Keratinocyte (primary cell): Measurements from ENCODE around the gene DENND4C. TPM values are rescaled to one million over a fixed set of nuclear protein-coding genes. Genes with fewer than 3 reads are reported as not detected.
A peak's percentile ranks its signal among the peaks of the same experiment; 100 is the strongest.

Source experiments
- DNase-seq: peaks from one replicate; pipeline ENCODE4 v3.0.0-alpha.2; 2011; ENCODE audit warnings: low read depth, missing footprints, low spot score
- FAIRE-seq: peaks from 2 replicates; lab custom pipeline; 2011; peaks lifted over from hg19 to GRCh38; lab: Jason Lieb, UNC
- H2AFZ ChIP-seq: 2 replicates; pipeline ENCODE4 v1.6.0; 2012; ENCODE audit warnings: low read length, control low read depth, inconsistent platforms; ENCODE audit not compliant: control insufficient read depth
- H3K27ac ChIP-seq: 2 replicates; pipeline ENCODE4 v1.5.1; 2011; ENCODE audit warnings: low read length; ENCODE audit not compliant: control insufficient read depth, insufficient read depth
- H3K27me3 ChIP-seq: 3 replicates; pipeline ENCODE4 v1.6.0; 2011; ENCODE audit warnings: low read length; ENCODE audit not compliant: control insufficient read depth, insufficient read depth; ENCODE audit errors: extremely low read depth
- H3K36me3 ChIP-seq, 2 experiments: 2 replicates in 1 of 2; 3 replicates in 1 of 2; pipeline ENCODE4 v1.5.1; 2011; ENCODE audit warnings: low read length in 2 of 2, mild to moderate bottlenecking in 1 of 2; ENCODE audit not compliant: control insufficient read depth in 2 of 2, insufficient read depth in 2 of 2; ENCODE audit errors: extremely low read depth in 1 of 2
- H3K4me1 ChIP-seq: 3 replicates; pipeline ENCODE4 v1.5.1; 2011; ENCODE audit warnings: low read length; ENCODE audit not compliant: control insufficient read depth, insufficient read depth; ENCODE audit errors: extremely low read depth
- H3K4me2 ChIP-seq: 3 replicates; pipeline ENCODE4 v1.6.0; 2011; ENCODE audit warnings: low read depth, low read length; ENCODE audit not compliant: control insufficient read depth, insufficient read depth; ENCODE audit errors: extremely low read depth
- H3K4me3 ChIP-seq, 3 experiments: fragments of 200-600 bp in 1 of 3; sonication (generic) in 1 of 3; 2 replicates in 2 of 3; 3 replicates in 1 of 3; pipeline ENCODE4 v1.5.1; 2011 to 2016; ENCODE audit warnings: low read length in 3 of 3, mild to moderate bottlenecking in 3 of 3, control low read depth in 2 of 3, inconsistent platforms in 1 of 3, low read depth in 1 of 3, mixed read lengths in 1 of 3, mixed run types in 1 of 3, moderate library complexity in 1 of 3; ENCODE audit not compliant: control insufficient read depth in 2 of 3, insufficient read depth in 2 of 3; ENCODE audit errors: extremely low read depth in 1 of 3
- H3K79me2 ChIP-seq: 2 replicates; pipeline ENCODE4 v1.6.0; 2012; ENCODE audit warnings: low read length; ENCODE audit not compliant: control insufficient read depth, insufficient read depth
- H3K9ac ChIP-seq: 3 replicates; pipeline ENCODE4 v1.6.0; 2011; ENCODE audit warnings: low read length; ENCODE audit not compliant: control insufficient read depth, insufficient read depth; ENCODE audit errors: extremely low read depth
- H3K9me1 ChIP-seq: 3 replicates; pipeline ENCODE4 v1.6.0; 2011; ENCODE audit warnings: low read length; ENCODE audit not compliant: control insufficient read depth, insufficient read depth; ENCODE audit errors: extremely low read depth
- H3K9me3 ChIP-seq: 2 replicates; pipeline ENCODE4 v1.5.1; 2012; ENCODE audit warnings: low read depth, low read length; ENCODE audit not compliant: control insufficient read depth
- H4K20me1 ChIP-seq: 3 replicates; pipeline ENCODE4 v1.6.0; 2011; ENCODE audit warnings: low read length; ENCODE audit not compliant: control insufficient read depth, insufficient read depth; ENCODE audit errors: extremely low read depth
- CTCF ChIP-seq, 3 experiments: IDR thresholded peaks in 1 of 3; conservative IDR thresholded peaks in 1 of 3; optimal IDR thresholded peaks in 1 of 3; 2 replicates in 2 of 3; 3 replicates in 1 of 3; pipeline versions ENCODE3 to v1.5.1; 2011; ENCODE audit warnings: low read length in 3 of 3, mild to moderate bottlenecking in 3 of 3, moderate library complexity in 2 of 3, control low read depth in 1 of 3, inconsistent platforms in 1 of 3; ENCODE audit not compliant: insufficient read depth in 2 of 3; ENCODE audit errors: extremely low read depth in 1 of 3
- EZH2 ChIP-seq: IDR thresholded peaks from one replicate; pipeline ENCODE4 v1.6.1; 2012; ENCODE audit warnings: inconsistent platforms, mild to moderate bottlenecking, low read length, moderate library complexity
- dilution Hi-C: fragments of 300-500 bp; cut with MboI; formaldehyde crosslinking; loops from one replicate; pipeline ENCODE4 v1.7.0; 2020; ENCODE audit warnings: low sequenced_read_pairs; ENCODE audit not compliant: extremely low pct_ligation_motif_present
- polyA plus RNA-seq, 5 experiments: library from polyadenylated mRNA; depleted of rRNA in 3 of 5; stranded (reverse) in 3 of 5; stranded (forward) in 1 of 5; unstranded in 1 of 5; fragments of >200 nt; gene quantifications; 1 replicate in 1 of 5; 2 replicates in 3 of 5; 3 replicates in 1 of 5; pipeline versions ENCODE4 v1.2.1 to v1.2.3, GENCODE V29; 2011 to 2012; ENCODE audit warnings: missing spikeins in 2 of 5, low read depth in 1 of 5, low replicate concordance in 1 of 5

DENND4C gene
- polyA plus RNA-seq, 1 donor (not counting 4 experiments of a cell fraction or from before 2014, with no cell fraction given), result 25.6 TPM

- Histone ChIP-seq H3K9me3 (no peaks in the 10 kb centered on the region), H3K4me1 (peaks cover 12% of the 10 kb centered on the region), H3K4me2 (peak overlapping the region; percentile 50), H3K36me3 (no peaks in the 10 kb centered on the region), H3K27ac (peak overlapping the region; percentile 42), H3K4me3 (no peak overlapping the region), H3K9me1 (no peaks in the 10 kb centered on the region), H3K27me3 (no peaks in the 10 kb centered on the region), H4K20me1 (no peaks in the 10 kb centered on the region), H3K79me2 (no peaks in the 10 kb centered on the region), H3K9ac (no peak overlapping the region), H2AFZ (no peak overlapping the region)
- peak; percentile 81 for FAIRE-seq
- dilution Hi-C loops, result no loop called here
- TF ChIP-seq EZH2, result no peak
- DNase-seq, result peak; percentile 94
Observed at GRCh38 chr9:19404283-19405075, 174.0 kb downstream of the DENND4C start.

GRCh38 chr9:19405771-19406170, 175.3 kb downstream of the DENND4C start:
- dilution Hi-C loops, result no loop called here
- Histone ChIP-seq H3K27ac (no peak overlapping the region), H3K36me3 (no peaks in the 10 kb centered on the region), H3K9me3 (no peaks in the 10 kb centered on the region), H3K9me1 (no peaks in the 10 kb centered on the region), H3K9ac (no peak overlapping the region), H3K27me3 (no peaks in the 10 kb centered on the region), H3K79me2 (no peaks in the 10 kb centered on the region), H3K4me1 (peaks cover 19% of the 10 kb centered on the region), H2AFZ (no peak overlapping the region), H3K4me2 (no peak overlapping the region), H4K20me1 (no peaks in the 10 kb centered on the region), H3K4me3 (no peak overlapping the region)
- DNase-seq (no peak), FAIRE-seq (no peak)
- no peak for TF ChIP-seq EZH2
- TF ChIP-seq CTCF (optimal IDR thresholded peaks at IDR 0.05 in 1 of 3, IDR thresholded peaks at IDR 0.05 in 1 of 3, conservative IDR thresholded peaks at IDR 0.05 in 1 of 3; ENCODE audit: extremely low read depth in 1 of 3, insufficient read depth in 2 of 3, low read length in 3 of 3), result no peak
